Mucosa of gallbladder (tissue), 1 donor: ENCODE data around the gene FAM90A1. TPM values are rescaled to one million over a fixed set of nuclear protein-coding genes. Genes with fewer than 3 reads are reported as not detected.
"Not testable (repeated sequence)": the region's sequence is repeated elsewhere in the genome, so short reads cannot be mapped to it uniquely, and the experiment has no call there.

Experiments
- DNase-seq: peaks from one replicate; pipeline ENCODE4 v3.0.0-alpha.2; 2020; ENCODE audit warnings: low spot score
- total RNA-seq: library from RNA; stranded (reverse); gene quantifications from one replicate; pipeline ENCODE4 v1.2.1, GENCODE V29; 2021
- donor health status: DM: no; HTN: no; CAD: no.

The FAM90A1 gene
- total RNA-seq: 0.29 TPM

DNA sequence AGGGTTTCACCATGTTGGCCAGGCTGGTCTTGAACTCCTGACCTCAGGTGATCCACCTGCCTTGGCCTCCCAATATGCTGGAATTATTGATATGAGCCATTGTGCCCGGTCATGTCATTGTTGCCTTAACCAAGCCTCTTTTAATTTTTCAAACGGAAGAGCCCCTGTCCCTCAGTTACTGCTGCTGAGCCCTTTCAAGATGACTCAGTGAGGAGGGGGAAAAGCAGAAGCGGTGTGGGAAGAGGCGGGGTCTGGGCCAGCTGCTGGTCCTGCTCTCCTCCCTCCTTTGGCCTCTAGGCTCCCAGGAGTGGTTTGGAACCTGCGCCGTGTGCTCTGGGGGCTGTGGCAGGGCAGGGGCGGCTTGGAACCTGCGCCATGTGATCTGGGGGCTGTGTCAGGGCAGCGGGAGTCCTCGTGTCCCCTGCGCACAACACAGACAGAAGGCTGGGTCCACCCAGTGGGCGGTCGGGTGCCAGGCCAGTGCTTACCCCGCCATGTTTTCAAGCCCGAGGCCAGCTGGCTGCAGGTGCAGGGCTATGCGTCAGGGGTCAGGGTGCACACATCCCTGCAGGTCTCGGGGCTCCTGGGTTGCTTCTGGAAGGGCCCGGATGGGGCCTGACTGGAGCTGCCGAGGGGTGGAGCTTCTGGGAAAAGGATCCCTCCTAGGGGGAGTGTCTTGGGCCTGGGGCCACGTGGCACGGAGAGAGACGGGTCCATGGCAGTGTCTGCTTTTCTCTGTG lies at the start of gene FAM90A1:
Gene FAM90A1 (minus strand): TSS at position 627 of the 740 bp plus-strand sequence. CDS start 2,786 bp downstream, outside the sequence.
- DNase-seq: peak; percentile 20

- DNase-seq: not testable (repeated sequence)
Measured at GRCh38 chr12:8276397-8276796, 49.0 kb upstream of the FAM90A1 start.

DNA sequence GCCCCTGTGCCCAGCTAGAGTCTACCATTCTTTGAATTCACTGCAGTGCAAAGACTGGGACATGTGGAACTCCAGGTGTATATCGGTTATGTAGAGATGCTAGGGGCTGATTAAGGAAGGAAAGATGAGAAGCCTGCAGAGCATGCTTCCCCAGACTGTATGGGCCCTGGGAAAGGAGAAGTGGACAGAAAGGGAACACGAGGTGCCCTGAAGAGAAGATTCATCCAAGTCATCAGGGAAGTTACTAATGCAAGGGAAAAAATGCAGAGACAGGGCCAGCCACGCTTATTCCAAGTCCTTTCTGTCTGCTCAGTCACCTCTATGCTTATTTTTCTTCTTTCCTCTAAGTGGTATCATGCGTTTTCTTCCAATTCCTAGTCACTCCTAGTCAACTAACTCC lies 39.3 kb upstream of the FAM90A1 start:
- DNase-seq: not testable (repeated sequence)

GRCh38 chr12:8264236-8264635 lies 36.8 kb upstream of the FAM90A1 start:
- DNase-seq: not testable (repeated sequence)

DNA sequence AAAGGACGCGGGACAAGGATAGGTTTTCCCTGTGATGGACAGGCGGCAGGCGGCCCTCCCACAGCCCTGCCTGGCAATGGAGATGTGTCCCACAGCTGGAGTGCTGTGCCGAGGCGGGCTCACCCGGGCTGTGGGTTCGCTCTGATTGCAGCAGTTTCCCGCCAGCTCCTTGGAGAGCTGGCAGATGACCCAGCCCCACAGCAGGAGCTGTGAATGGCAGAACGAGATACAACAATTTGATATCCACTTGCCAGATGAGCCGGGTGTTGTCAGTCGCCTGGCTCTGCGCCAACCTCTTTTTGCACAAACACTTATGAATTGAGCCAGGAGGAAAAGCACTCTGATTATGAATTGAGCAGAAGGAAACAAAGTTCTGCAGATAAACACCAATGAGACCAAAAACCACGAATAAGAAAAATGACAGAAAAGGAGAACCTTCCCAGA lies 33.7 kb upstream of the FAM90A1 start:
- not testable (repeated sequence) for DNase-seq

GRCh38 chr12:8256356-8256755 lies 28.9 kb upstream of the FAM90A1 start:
- DNase-seq: not testable (repeated sequence)

DNA sequence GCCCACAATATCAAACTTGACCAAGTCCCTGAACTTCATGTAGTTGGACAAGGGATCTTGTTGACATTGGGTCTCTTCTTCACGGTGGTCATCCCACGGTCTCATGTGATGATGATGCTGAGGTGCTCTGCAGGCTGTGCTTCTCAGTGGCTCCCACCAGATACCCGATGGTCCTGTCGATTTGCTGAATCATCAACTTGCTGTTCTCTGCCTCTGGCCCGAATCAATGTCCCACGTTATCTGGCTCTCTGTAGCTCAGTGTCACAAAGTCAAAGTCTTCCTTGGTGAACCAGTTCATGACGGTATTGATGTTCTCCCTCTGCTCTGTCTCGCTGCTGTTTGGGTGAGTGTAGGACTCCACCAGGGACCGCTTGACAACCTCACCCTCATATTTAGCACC lies 27.3 kb upstream of the FAM90A1 start:
- not testable (repeated sequence) for DNase-seq

DNA sequence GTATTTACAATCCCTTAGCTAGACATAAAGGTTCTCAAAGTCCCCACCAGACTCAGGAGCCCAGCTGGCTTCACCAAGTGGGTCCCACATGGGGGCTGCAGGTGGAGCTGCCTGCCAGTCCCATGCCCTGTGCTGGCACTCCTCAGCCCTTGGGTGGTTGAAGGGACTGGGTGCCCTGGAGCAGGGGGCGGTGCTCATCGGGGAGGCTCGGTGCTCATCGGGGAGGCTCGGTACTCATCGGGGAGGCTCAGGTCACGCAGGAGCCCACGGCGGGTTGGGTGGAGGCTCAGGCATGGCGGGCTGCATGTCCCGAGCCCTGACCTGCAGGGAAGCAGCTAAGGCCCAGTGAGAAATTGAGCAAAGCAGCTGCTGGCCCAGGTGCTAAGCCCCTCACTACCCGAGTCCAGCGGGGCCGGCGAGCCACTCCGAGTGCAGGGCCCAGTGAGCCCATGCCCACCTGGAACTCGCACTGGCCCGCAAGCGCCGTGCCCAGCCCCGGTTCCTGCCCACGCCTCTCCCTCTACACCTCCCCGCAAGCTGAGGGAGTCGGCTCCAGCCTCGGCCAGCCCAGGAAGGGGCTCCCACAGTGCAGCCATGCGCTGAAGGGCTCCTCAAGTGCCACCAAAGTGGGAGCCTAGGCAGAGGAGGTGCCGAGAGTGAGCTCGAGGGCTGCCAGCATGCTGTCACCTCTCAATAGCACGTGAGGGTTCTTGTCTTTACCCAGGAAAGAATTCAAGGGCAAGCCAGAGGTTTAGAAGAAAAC lies 24.8 kb upstream of the FAM90A1 start:
- not testable (repeated sequence) for DNase-seq

DNA sequence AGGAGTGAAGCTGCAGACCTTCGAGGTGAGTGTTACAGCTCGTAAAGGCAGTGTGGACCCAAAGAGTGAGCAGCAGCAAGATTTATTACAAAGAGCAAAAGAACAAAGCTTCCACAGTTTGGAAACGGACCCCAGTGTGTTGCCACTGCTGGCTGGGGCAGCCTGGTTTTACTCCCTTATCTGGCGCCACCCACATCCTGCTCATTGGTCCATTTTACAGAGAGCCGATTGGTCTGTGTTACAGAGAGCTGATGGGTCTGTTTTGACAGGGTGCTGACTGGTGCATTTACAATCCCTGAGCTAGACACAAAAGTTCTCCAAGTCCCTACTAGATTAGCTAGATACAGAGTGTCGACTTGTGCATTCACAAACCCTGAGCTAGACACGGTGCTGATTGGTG lies 24.2 kb upstream of the FAM90A1 start:
- DNase-seq: not testable (repeated sequence)

GRCh38 chr12:8246941-8247535 lies 19.6 kb upstream of the FAM90A1 start:
- DNase-seq: not testable (repeated sequence)

DNA sequence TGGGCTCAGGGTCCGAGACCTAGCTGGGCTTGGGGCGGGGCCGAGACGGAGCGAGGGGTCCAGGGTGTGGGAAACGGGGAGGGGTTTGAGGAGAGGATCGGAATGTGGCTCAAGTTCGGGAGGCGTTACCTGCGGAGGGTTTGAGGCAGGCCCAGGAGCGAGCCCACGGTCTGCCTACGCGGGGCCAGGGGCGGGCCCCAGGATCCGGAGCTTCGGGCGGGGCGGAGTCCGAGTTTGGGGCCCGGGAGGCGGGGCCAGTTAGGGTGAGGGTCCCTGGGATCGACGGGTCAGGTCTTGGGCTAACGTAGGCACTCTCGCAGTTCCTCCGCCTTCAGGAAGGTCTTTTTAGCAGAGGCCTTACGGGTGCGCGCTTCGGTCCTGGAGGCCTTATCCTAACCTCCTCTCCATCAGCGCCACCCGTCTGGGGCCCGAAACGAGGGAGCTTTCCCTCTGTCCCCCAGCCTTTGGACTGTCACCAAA lies 16.3 kb upstream of the FAM90A1 start:
- not testable (repeated sequence) for DNase-seq

GRCh38 chr12:8242880-8243681 lies 15.7 kb upstream of the FAM90A1 start:
- peak; percentile 99 for DNase-seq

GRCh38 chr12:8242622-8242879 lies 15.1 kb upstream of the FAM90A1 start:
- DNase-seq: not testable (repeated sequence)

- peak; percentile 19 for DNase-seq
Measured at GRCh38 chr12:8241917-8242621, 14.7 kb upstream of the FAM90A1 start.

- DNase-seq: not testable (repeated sequence)
Measured at GRCh38 chr12:8240340-8241114, 13.1 kb upstream of the FAM90A1 start.

DNA sequence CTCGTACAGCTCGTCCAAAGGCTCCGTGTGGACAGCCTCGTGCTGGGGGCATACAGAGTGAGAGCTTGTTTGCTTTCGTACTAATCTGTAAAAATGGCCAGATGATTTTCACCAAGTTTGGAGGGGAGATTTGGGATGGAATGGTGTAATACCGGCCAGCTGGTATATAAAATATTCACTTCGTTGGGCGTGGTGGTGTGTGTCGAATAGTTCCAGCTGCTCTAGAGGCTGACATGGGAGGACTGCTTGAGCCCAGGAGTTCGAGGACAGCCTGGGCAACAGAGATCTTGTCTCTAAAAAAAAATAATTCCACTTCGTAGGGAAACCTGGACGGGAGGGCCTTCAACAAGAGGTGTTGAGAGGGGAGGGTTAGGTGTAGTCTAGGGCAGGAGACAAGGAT lies 9.6 kb upstream of the FAM90A1 start:
- not testable (repeated sequence) for DNase-seq

DNA sequence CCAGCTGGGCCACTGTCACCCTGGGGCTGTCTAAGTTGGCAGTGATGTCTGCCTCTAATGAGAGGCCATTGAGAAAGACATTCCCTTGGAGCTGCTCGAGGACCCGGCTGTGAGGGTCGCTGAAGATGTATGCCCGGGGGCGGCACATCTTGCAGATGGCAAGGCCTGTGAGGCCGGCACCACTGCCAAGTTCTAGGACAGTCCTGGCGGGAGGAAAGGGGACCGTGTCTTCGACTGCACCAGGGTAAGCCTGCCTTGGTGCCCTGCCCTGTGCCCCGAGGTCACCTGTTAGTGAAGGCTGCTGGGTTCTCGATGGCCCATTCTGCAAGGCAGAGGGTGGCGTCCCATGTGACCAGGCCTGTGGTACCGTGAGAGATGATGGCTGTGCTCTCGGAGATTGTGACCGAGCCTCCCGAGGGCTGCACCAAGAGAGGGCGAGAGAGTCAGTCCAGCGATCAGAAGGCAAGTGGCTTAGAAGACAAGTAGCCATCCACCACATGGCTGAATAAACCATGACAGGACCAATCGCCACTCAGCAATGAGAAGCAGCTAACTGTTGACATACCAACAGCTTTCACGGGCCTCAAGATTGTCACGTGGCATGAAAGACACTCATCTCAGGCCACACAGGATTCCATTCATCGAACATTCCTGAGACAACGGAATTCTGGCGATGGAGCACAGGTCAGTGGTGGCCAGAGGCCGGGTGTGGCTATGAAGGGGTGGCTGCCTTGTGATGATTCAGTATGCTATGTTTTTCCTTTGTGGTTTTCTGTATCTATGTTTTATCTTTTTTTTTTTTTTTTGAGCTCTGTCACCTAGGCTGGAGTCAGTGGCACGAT lies 8.1 kb upstream of the FAM90A1 start:
- not testable (repeated sequence) for DNase-seq

DNA sequence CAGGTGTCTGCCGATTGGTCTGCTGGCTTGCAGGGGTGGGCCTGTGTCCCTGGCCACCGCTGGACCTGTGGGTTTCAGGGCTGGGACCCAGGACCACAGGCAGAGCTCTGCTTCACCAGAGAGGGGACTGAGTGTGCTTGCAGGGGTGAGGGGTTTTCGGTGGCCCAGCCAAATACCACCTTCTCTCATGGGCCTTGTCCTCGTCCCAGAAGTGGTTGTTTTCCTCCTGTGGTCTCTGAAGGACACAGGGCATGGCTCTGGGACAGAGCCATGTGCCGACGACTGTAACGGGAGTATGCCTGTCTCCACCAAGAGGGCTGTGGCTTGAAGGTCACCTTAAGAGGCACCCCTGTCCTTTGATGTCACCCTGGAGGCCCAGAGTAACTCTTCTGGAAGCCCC lies 7.3 kb upstream of the FAM90A1 start:
- DNase-seq: not testable (repeated sequence)

DNA sequence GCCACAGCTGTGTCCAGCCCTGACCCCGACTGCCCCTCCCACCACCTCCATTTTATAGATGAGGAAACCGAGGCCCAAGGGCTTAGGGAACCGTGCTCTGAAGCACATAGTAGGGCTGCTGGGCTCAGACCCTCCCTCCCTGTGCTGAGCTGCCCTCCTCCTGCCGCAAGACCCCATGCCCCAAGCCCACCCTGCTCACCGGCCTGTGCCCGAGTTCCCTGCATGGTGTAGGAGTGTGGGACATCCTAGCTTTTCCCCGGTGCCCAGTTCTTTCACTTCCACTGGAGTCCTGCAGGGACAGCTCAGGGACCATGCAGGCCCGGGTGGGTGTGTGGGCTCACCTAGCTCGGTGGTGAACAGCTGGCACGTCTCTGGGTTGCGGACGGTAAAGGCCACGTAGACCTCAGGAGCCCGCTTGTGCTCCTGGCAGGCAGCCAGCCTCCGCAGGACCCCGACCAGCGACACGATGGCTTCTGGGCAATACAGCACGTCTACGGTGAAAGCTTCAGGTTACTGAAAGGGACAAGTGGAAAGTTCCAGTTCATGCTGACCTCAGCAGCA lies 6.6 kb upstream of the FAM90A1 start:
- DNase-seq: not testable (repeated sequence)
